GM10266 (cell line): ENCODE data around the gene DOCK2.

Experiments
- DNase-seq: peaks from one replicate; pipeline ENCODE4 v3.0.0; 2012; ENCODE audit errors: extremely low spot score
- TF ChIP-seq, protein P1 (sequence below): IDR thresholded peaks from 2 replicates; pipeline ENCODE4 v1.5.1; 2012; ENCODE audit warnings: mild to moderate bottlenecking, low read depth; ENCODE audit not compliant: control insufficient read depth, insufficient read depth; ENCODE audit errors: missing control alignments

Gene DOCK2

DNA sequence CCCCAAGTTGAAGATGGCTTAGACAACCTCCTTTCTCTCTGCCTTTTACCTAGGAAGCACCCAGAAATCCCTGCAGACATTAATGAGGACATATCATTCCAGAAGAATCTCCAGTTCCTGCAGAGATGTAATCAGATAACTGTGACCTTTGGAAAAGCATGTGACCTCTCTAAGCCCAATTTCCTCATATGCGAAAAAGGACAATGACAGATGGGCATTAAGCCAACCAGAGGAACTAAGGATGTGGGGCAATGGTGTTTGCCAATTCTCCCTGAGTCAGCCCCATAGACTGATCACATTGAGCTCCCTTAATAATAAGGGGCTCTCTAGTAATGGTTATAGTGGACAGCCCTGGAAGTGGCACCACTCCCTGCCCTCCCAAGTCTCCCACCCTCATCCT, 458.6 kb downstream of the DOCK2 start:
- TF ChIP-seq, protein P1, sequence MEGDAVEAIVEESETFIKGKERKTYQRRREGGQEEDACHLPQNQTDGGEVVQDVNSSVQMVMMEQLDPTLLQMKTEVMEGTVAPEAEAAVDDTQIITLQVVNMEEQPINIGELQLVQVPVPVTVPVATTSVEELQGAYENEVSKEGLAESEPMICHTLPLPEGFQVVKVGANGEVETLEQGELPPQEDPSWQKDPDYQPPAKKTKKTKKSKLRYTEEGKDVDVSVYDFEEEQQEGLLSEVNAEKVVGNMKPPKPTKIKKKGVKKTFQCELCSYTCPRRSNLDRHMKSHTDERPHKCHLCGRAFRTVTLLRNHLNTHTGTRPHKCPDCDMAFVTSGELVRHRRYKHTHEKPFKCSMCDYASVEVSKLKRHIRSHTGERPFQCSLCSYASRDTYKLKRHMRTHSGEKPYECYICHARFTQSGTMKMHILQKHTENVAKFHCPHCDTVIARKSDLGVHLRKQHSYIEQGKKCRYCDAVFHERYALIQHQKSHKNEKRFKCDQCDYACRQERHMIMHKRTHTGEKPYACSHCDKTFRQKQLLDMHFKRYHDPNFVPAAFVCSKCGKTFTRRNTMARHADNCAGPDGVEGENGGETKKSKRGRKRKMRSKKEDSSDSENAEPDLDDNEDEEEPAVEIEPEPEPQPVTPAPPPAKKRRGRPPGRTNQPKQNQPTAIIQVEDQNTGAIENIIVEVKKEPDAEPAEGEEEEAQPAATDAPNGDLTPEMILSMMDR, result no peak
- no peak for DNase-seq

DNA sequence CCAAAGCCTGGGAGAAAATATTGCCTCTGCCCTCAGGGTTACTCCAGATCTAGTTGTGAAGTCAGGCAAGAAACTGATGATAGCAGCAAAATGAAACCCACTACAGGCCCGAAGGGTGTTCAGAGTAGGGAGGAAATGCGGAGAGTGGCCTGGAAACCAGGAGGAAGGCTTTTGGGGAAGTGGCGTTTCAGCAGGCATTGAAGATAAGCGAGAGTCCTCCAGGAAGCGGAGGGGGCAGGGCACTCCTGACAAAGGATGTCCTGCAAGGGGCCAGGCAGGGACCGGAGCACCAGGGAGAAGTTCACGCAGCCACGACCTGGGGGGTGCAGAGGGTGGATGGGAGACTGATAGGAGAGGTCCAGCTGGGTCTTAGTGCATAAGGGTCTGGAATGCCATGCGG, 460.9 kb downstream of the DOCK2 start:
- TF ChIP-seq, protein P1, result no peak
- no peak for DNase-seq

DNA sequence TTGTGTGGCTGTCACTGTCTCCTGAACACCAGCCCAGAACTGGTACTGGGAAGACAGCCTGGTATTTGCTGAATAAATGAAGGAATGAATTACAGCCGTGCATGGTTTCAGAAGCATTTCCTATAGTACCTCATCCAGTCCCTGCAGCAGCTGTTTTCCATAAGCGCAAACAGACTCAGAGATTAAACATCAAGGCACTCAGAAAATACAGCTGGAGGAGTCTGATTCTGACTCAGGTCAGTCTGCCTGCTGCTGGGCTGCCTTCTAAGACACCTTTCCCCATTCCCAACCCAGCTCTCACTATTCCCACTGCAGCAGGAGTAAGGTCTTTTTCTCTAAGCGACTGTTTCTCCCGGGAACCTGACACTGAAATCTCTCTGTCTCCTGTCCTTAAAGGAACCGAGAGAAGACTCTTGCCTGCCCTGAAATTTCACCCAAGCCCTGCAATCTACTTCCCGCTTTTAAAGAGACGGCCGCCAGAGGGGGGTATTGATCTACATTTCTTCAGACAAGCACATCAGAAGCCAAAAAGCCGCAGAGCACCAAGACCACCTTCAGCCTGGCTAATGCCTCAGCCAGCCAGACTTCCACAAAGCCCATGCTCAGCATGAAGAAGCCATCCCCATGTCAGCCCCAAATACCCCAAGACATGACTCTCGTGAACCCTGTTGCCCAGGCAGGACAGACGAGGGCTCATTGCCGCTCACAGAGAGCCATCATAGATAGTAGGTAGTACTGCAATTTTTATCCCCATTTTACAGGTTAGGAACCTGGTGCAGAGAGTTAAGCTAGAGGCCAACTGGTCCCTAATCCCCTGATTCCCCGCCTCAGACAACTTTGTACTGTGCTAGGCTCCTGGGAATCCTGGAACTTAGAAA, 463.2 kb downstream of the DOCK2 start:
- TF ChIP-seq, protein P1, result peak; percentile 57
- DNase-seq, result peak; percentile 75

DNA sequence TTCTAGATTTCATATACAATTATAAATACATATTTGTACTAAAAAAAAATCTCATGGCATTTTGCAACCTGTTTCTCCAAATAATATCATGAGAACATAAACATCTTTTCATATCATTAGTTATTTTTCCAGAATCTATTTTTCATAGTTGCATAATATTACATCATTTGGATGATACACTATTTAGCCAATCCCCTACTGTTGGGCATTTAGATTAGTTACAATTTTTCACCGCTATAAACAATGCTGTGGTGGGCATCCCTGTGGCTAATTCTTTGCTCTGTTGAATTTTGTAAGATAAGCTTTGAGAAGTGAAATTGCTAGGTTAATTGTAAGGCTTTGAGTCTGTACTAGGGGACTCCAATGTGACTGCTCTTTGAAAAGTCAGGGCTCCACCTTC, 466.4 kb downstream of the DOCK2 start:
- no peak for DNase-seq
- TF ChIP-seq, protein P1, result no peak

DNA sequence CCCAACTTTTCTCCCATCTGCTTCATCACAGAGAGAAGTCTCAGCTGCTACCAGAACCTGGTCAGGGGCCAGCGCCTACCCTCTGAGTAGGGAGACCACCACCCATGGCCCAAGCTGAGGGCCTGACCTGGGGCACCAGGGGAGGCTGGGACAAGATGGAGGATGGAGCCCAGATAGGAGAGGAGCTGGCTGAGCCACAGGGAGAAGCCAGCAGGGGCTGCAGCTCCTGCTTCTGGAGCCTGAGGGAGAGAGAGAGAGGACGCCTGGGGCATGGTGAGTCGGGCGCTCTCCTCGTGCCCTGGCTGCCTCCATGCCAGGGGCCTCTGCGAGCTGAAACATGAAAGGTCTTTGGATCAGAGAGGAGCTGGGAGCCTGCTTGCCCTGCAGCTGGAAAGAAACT, 467.2 kb downstream of the DOCK2 start:
- TF ChIP-seq, protein P1, result no peak
- DNase-seq, result no peak

DNA sequence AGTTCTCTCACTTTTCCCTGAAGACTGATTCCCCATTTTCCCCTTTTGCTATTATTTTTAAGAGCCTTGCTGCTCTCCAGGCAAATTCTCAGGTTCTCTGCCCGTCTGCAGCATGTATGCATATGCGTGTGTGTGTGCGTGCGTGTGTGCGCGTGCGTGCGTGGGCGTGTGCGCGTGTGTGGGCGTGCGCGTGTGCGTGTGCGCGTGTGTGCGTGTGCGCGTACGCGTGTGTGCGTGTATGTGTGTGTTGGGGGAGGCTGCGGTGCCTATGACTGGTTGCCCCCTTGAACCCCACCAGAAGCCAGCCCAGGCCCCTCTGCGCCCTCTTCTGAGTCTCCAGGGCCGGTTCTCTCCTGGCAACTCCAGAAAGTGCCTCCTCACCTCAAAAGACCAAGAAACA, 467.6 kb downstream of the DOCK2 start:
- DNase-seq, result no peak
- TF ChIP-seq, protein P1, result no peak
